ENCODE measurements around the gene FAH. TPM values are rescaled to one million over a fixed set of nuclear protein-coding genes. Genes with fewer than 3 reads are reported as not detected.

The FAH gene
- total RNA-seq, 1 donor from 2014 or later: 8.3 TPM

DNA sequence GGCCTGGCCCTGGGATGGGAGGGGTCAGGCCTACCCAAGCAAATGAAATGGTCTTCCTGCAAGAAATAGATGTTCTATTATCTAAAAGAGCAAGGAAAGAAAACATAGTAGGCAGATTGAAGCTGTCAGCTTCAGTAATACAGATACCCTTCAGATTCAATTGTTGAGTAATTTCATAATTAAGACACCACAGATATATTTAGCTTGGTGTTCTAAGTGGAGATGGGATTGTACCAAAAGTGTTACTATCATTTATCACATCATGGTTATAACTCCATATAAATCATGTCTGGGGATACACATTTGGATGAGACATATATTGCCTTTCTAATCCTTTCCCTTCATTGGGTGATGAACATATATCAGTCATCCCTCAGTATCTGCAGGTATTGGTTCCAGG, 41.9 kb upstream of the FAH start:
- Histone ChIP-seq H3F3A (ENCODE audit: low read depth) (no peaks in the 10 kb centered on the region), H3K79me2 (ENCODE audit: low read depth) (peaks cover 92% of the 10 kb centered on the region), H3K4me3 (no peak overlapping the region), H2AFZ (replicated peaks) (no peak overlapping the region), H3K27ac (no peak overlapping the region), H3K4me2 (no peak overlapping the region), H3K9ac (no peak overlapping the region), H3K27me3 (no peaks in the 10 kb centered on the region), H3K4me1 (peaks cover 15% of the 10 kb centered on the region), H4K20me1 (ENCODE audit: low read depth) (peaks cover 96% of the 10 kb centered on the region), H3K36me3 (no peaks in the 10 kb centered on the region), H3K9me3 (ENCODE audit: low read depth) (no peaks in the 10 kb centered on the region)
- Mint-ChIP-seq H3K4me1 (no peaks in the 10 kb centered on the region), H3K27ac (no peak overlapping the region), H3K9me3 (no peaks in the 10 kb centered on the region), H3K27me3 (ENCODE audit: insufficient read depth, low read depth) (no peaks in the 10 kb centered on the region), H3K4me3 (no peak overlapping the region), H3K36me3 (no peaks in the 10 kb centered on the region)
- no peak for DNase-seq (ENCODE audit: low spot score)
- TF ChIP-seq EZH2phosphoT487 (IDR thresholded peaks at IDR 0.05): no peak
- TF ChIP-seq, protein P1, sequence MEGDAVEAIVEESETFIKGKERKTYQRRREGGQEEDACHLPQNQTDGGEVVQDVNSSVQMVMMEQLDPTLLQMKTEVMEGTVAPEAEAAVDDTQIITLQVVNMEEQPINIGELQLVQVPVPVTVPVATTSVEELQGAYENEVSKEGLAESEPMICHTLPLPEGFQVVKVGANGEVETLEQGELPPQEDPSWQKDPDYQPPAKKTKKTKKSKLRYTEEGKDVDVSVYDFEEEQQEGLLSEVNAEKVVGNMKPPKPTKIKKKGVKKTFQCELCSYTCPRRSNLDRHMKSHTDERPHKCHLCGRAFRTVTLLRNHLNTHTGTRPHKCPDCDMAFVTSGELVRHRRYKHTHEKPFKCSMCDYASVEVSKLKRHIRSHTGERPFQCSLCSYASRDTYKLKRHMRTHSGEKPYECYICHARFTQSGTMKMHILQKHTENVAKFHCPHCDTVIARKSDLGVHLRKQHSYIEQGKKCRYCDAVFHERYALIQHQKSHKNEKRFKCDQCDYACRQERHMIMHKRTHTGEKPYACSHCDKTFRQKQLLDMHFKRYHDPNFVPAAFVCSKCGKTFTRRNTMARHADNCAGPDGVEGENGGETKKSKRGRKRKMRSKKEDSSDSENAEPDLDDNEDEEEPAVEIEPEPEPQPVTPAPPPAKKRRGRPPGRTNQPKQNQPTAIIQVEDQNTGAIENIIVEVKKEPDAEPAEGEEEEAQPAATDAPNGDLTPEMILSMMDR (IDR thresholded peaks at IDR 0.05): no peak
- TF ChIP-seq EZH2 (IDR thresholded peaks at IDR 0.05): no peak

DNA sequence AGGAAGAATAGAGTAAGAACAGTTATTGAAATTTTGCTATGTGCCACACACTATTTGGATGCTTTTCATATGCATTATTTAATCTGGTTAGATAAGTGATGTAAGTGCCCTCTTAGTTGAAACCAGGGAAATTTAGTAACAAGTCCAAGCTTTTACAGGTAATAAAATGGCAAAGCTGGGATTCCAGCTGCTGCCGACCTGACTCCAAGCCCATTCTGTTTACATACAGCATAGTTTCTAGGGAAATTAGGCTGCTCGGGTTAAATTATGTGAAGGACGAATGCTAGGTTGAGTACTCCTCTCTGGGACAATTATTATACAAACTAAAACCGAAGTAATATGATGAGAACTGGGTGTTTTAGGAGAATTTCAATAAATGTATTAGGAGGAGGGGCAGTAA, 38.7 kb upstream of the FAH start:
- Mint-ChIP-seq H3K27me3 (ENCODE audit: insufficient read depth, low read depth) (no peaks in the 10 kb centered on the region), H3K36me3 (no peaks in the 10 kb centered on the region), H3K4me3 (no peak overlapping the region), H3K9me3 (no peaks in the 10 kb centered on the region), H3K27ac (no peak overlapping the region), H3K4me1 (no peaks in the 10 kb centered on the region)
- H3K4me2 ChIP-seq: no peak overlapping the region
- no peak overlapping the region for H3K9ac ChIP-seq
- peaks cover 71% of the 10 kb centered on the region for H4K20me1 ChIP-seq (ENCODE audit: low read depth)
- no peaks in the 10 kb centered on the region for H3K36me3 ChIP-seq
- no peaks in the 10 kb centered on the region for H3F3A ChIP-seq (ENCODE audit: low read depth)
- H3K27ac ChIP-seq: no peak overlapping the region
- no peak for DNase-seq (ENCODE audit: low spot score)
- H3K4me3 ChIP-seq: no peak overlapping the region
- peaks cover 11% of the 10 kb centered on the region for H3K4me1 ChIP-seq
- no peaks in the 10 kb centered on the region for H3K9me3 ChIP-seq (ENCODE audit: low read depth)
- TF ChIP-seq EZH2 (IDR thresholded peaks at IDR 0.05) (no peak), EZH2phosphoT487 (IDR thresholded peaks at IDR 0.05) (no peak)
- TF ChIP-seq, protein P1 (IDR thresholded peaks at IDR 0.05): no peak
- H3K79me2 ChIP-seq (ENCODE audit: low read depth): peaks cover 90% of the 10 kb centered on the region
- H3K27me3 ChIP-seq: no peaks in the 10 kb centered on the region
- no peak overlapping the region for H2AFZ ChIP-seq (replicated peaks)

DNA sequence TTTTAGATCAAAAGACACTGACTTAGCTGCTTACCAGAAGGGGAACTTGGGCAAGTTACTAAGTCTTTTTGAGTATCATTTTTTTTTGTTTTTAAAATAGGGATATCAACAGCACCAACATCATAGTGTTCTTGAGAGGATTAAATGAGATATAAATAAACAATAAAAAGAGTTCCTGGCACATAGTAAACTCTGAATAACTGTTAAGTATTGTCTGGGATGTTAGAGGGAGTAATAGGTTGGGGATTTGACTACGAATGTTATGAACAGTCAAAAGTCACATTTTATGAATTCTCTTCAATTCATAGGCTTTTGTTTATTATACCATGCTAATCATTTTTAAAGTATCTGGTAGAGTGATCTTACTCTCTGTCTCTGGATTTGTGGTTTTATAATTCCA, 37.8 kb upstream of the FAH start:
- Histone ChIP-seq H4K20me1 (ENCODE audit: low read depth) (peaks cover 67% of the 10 kb centered on the region), H3K79me2 (ENCODE audit: low read depth) (peaks cover 91% of the 10 kb centered on the region), H3K4me1 (peaks cover 11% of the 10 kb centered on the region), H3K9me3 (ENCODE audit: low read depth) (no peaks in the 10 kb centered on the region), H3K4me3 (no peak overlapping the region), H3K9ac (no peak overlapping the region), H3K36me3 (no peaks in the 10 kb centered on the region), H3K4me2 (no peak overlapping the region), H3K27me3 (no peaks in the 10 kb centered on the region), H3F3A (ENCODE audit: low read depth) (no peaks in the 10 kb centered on the region), H3K27ac (no peak overlapping the region), H2AFZ (replicated peaks) (no peak overlapping the region)
- Mint-ChIP-seq H3K36me3 (no peaks in the 10 kb centered on the region), H3K4me3 (no peak overlapping the region), H3K27me3 (ENCODE audit: insufficient read depth, low read depth) (no peaks in the 10 kb centered on the region), H3K27ac (no peak overlapping the region), H3K9me3 (no peaks in the 10 kb centered on the region), H3K4me1 (no peaks in the 10 kb centered on the region)
- TF ChIP-seq EZH2 (IDR thresholded peaks at IDR 0.05) (no peak), EZH2phosphoT487 (IDR thresholded peaks at IDR 0.05) (no peak)
- TF ChIP-seq, protein P1 (IDR thresholded peaks at IDR 0.05): no peak
- no peak for DNase-seq (ENCODE audit: low spot score)
